Measurements from ENCODE around the gene ATP6V1A.

Gene ATP6V1A

GRCh38 chr3:113758389-113759024 is 11.7 kb downstream of the ATP6V1A start:
- TF ChIP-seq, protein P1, sequence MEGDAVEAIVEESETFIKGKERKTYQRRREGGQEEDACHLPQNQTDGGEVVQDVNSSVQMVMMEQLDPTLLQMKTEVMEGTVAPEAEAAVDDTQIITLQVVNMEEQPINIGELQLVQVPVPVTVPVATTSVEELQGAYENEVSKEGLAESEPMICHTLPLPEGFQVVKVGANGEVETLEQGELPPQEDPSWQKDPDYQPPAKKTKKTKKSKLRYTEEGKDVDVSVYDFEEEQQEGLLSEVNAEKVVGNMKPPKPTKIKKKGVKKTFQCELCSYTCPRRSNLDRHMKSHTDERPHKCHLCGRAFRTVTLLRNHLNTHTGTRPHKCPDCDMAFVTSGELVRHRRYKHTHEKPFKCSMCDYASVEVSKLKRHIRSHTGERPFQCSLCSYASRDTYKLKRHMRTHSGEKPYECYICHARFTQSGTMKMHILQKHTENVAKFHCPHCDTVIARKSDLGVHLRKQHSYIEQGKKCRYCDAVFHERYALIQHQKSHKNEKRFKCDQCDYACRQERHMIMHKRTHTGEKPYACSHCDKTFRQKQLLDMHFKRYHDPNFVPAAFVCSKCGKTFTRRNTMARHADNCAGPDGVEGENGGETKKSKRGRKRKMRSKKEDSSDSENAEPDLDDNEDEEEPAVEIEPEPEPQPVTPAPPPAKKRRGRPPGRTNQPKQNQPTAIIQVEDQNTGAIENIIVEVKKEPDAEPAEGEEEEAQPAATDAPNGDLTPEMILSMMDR (IDR thresholded peaks at IDR 0.05; ENCODE audit: low read depth, low read length, missing control alignments): no peak

DNA sequence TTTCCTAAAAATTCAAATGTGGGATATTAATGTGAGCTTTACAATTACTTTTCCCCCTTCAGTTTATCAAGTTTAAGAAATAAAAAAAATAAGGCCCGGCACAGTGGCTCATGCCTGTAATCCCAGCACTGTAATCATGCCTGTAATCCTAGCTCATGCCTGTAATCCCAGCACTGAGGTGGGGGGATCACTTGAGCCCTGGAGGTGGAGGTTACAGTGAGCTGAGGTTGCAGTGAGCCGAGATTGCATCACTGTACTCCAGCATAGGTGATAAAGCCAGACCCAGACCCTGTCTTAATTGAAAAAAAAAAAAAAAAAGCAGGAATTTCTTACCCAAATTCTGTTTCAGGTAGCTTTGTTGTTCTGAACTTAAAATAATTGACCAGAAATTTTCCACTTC is 17.9 kb downstream of the ATP6V1A start:
- H3K4me3 ChIP-seq (ENCODE audit: low read depth, low read length): no peak overlapping the region
- TF ChIP-seq, protein P1 (IDR thresholded peaks at IDR 0.05; ENCODE audit: low read depth, low read length, missing control alignments): no peak

More at GRCh38 chr3:113758389-113759024, 11.7 kb downstream of the ATP6V1A start:
- no peak overlapping the region for H3K4me3 ChIP-seq (ENCODE audit: low read depth, low read length)
- no peak for DNase-seq (ENCODE audit: low read depth)

DNA sequence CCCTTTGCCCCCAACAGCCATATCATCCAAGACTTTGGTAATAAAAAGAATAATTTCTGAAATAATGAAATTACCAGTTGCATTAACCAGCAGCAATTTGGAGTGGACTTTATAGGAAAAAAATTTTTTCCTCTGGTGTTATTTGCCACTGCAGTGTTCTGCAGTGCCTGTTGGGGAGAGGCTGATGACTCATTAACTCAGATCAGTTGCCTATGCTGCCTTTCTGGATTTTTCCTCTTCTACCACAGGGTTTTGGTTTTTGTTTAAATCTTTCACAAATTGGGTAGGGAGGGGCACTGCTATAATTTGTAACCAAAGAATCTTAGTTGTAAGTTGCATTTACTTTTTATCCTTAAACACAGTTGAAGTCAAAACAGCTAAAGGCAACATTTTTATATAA is 22.7 kb downstream of the ATP6V1A start:
- DNase-seq (ENCODE audit: low read depth): no peak

More for the DNA sequence above, 17.9 kb downstream of the ATP6V1A start:
- no peak for DNase-seq (ENCODE audit: low read depth)

DNA sequence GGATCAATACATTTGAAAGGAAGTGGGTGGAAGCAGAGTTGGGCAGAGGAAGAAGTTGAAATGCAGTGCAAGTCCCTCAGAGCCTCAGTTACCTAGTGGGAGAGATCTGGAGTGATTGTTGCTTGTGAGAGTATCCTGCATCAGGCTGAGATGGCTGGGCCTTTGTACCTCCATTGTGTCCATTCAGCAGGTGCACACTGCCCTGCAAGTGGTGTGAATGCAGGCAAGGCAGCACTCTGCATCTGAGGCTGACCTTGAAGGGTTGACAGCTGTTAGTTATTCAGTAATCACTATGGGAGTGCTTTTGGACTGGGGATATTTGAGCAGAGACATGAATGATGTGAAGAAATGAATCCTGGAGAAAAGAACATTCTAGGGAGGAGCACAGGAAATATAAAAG is 25.2 kb downstream of the ATP6V1A start:
- DNase-seq (ENCODE audit: low read depth): no peak
- TF ChIP-seq, protein P1 (IDR thresholded peaks at IDR 0.05; ENCODE audit: low read depth, low read length, missing control alignments): no peak
- H3K4me3 ChIP-seq (ENCODE audit: low read depth, low read length): no peak overlapping the region

More for the DNA sequence above, 22.7 kb downstream of the ATP6V1A start:
- TF ChIP-seq, protein P1 (IDR thresholded peaks at IDR 0.05; ENCODE audit: low read depth, low read length, missing control alignments): no peak
- no peak overlapping the region for H3K4me3 ChIP-seq (ENCODE audit: low read depth, low read length)

DNA sequence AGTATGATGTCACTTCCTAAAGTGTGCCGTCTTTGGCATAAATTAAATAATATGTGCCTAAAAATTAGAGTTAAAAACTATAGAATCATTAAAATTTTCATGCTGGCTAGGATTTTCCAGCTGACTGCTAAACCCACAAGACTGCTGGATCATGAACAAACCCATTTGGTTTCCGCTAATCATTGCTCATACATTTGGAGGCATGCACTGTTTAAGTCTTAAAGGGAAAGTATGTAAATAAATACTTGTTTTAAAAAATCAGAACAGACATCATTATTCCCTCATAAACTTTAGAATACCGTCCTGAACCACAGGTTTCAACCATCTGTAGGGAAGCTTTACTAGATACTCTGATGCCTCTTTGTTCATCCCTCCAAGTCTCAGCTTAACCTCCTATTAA is 26.5 kb downstream of the ATP6V1A start:
- no peak overlapping the region for H3K4me3 ChIP-seq (ENCODE audit: low read depth, low read length)
- TF ChIP-seq, protein P1 (IDR thresholded peaks at IDR 0.05; ENCODE audit: low read depth, low read length, missing control alignments): no peak
- no peak for DNase-seq (ENCODE audit: low read depth)

- H3K4me3 ChIP-seq (ENCODE audit: low read depth, low read length): no peak overlapping the region
- TF ChIP-seq, protein P1 (IDR thresholded peaks at IDR 0.05; ENCODE audit: low read depth, low read length, missing control alignments): no peak
- DNase-seq (ENCODE audit: low read depth): no peak
Observed at GRCh38 chr3:113775516-113775915, 28.7 kb downstream of the ATP6V1A start.

GRCh38 chr3:113776564-113776963 is 29.7 kb downstream of the ATP6V1A start:
- TF ChIP-seq, protein P1 (IDR thresholded peaks at IDR 0.05; ENCODE audit: low read depth, low read length, missing control alignments): no peak
- H3K4me3 ChIP-seq (ENCODE audit: low read depth, low read length): no peak overlapping the region
- DNase-seq (ENCODE audit: low read depth): no peak

All from GM12864 (cell line).